ENCODE results near the gene MTX1.
"Not testable (repeated sequence)": the region's sequence is repeated elsewhere in the genome, so short reads cannot be mapped to it uniquely, and the experiment has no call there.

MTX1 gene

DNA sequence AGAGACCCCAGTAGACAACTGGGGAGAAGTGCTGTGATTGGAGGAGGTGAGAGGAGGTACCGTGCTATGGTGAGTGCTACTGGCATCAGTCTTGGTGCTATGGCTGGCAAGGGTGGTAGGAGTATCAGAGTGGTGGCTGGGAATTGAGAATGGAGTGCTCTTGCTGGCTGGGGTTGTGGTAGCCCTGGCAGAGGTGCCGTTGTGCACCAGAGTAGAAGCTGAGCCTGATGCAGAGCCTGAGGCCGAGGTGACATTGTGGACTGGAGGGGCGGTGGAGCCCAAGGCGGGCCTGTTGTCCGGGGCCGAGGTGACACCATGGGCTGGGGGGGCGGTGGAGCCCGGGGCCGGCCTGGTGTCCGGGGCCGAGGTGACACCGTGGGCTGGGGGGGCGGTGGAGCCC lies 20.2 kb upstream of the MTX1 start:
- no peak for DNase-seq (ENCODE audit: extremely low spot score)
- CTCF ChIA-PET, result interaction anchor here (0.7 kb wide), 1 partner anchor 13 kb away, joined by 4 read pairs; no protein-coding TSS in a partner anchor
- POLR2A ChIA-PET, result no interaction called here
- TF ChIP-seq, protein P1, sequence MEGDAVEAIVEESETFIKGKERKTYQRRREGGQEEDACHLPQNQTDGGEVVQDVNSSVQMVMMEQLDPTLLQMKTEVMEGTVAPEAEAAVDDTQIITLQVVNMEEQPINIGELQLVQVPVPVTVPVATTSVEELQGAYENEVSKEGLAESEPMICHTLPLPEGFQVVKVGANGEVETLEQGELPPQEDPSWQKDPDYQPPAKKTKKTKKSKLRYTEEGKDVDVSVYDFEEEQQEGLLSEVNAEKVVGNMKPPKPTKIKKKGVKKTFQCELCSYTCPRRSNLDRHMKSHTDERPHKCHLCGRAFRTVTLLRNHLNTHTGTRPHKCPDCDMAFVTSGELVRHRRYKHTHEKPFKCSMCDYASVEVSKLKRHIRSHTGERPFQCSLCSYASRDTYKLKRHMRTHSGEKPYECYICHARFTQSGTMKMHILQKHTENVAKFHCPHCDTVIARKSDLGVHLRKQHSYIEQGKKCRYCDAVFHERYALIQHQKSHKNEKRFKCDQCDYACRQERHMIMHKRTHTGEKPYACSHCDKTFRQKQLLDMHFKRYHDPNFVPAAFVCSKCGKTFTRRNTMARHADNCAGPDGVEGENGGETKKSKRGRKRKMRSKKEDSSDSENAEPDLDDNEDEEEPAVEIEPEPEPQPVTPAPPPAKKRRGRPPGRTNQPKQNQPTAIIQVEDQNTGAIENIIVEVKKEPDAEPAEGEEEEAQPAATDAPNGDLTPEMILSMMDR (IDR thresholded peaks at IDR 0.05; ENCODE audit: control extremely low read depth, extremely low read depth, low read depth, missing control alignments), result no peak

DNA sequence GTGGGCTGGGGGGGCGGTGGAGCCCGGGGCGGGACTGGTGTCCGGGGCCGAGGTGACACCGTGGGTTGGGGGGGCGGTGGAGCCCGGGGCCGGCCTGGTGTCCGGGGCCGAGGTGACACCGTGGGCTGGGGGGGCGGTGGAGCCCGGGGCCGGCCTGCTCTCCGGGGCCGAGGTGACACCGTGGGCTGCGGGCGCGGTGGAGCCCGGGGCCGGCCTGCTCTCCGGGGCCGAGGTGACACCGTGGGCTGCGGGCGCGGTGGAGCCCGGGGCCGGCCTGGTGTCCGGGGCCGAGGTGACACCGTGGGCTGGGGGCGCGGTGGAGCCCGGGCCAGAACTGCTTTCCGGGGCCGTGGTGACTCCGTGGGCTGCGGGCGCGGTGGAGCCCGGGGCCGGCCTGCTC lies 18.6 kb upstream of the MTX1 start:
- DNase-seq (ENCODE audit: extremely low spot score); POLR2A ChIA-PET; CTCF ChIA-PET: not testable (repeated sequence)

DNA sequence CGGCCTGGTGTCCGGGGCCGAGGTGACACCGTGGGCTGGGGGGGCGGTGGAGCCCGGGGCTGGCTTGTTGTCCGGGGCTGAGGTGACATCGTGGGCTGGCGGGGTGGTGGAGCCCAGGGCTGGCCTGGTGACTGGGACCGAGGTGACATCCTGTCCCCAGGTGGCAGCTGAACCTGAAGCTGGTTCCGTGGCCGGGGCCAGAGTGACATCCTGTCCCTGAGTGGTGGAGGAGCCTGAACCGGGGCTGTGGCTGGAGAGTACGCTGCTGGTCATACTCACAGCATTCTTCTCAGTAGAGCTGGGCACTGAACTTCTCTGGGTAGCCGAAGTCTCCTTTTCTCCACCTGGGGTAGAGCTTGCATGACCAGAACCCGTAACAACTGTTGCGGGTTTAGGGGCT lies 16.6 kb upstream of the MTX1 start:
- TF ChIP-seq, protein P1 (IDR thresholded peaks at IDR 0.05; ENCODE audit: control extremely low read depth, extremely low read depth, low read depth, missing control alignments), result no peak
- CTCF ChIA-PET, result interaction anchor here (1.2 to 3.8 kb wide), 4 partner anchors 14 to 107 kb away, joined by 3 to 167 read pairs (median 56); partner anchors contain the start of genes KRTCAP2, MTX1, THBS3 and TRIM46
- DNase-seq (ENCODE audit: extremely low spot score), result no peak
- POLR2A ChIA-PET, result no interaction called here

- ChIA-PET POLR2A (interaction anchor here (0.6 to 1.1 kb wide), 2 partner anchors 14 to 116 kb away, joined by 3 read pairs; partner anchors contain the start of gene FDPS), CTCF (interaction anchor here (0.8 to 3.8 kb wide), 19 partner anchors 8 to 130 kb away, joined by 3 to 167 read pairs (median 6); partner anchors contain the start of genes KRTCAP2, MTX1, THBS3 and TRIM46)
- no peak for DNase-seq (ENCODE audit: extremely low spot score)
- TF ChIP-seq, protein P1 (IDR thresholded peaks at IDR 0.05; ENCODE audit: control extremely low read depth, extremely low read depth, low read depth, missing control alignments), result no peak
Measured at GRCh38 chr1:155192346-155193274, 15.9 kb upstream of the MTX1 start.

DNA sequence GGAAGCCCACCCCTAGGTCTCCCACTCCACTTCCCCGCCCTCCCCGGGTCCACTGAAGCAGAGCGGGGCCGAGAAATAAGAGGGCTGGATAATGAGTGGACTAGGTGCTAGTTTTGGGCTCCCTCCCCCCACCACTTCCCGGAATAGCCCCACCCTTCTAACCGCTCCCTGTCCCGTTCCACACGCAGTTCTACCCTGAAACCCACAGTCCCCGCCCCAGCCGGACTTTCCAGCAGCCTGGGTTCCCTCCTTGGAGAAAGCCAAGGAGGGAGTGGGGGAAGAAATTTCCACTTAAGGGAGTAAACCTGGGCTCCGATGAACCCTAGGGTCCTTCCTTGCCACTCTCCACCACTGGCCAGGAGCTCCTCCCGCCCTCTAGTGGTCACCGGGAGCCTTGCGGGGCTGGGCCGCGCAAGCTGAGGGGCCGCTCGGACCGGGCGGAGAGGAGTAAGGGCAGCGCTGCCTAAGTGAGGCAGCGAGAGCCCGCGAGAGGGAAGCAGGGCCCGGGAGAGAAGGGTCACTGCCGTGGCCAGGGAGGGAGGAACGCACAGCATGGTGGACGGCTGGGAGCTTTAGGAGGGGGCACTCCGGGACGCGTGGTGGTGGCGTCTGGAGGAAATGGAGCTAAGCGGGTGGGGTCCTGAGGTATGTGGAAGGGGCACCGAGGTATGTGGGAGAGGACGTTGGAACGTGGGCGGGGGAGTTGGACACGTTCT lies 15.1 kb upstream of the MTX1 start:
- CTCF ChIA-PET, result interaction anchor here (0.7 to 3.8 kb wide), 24 partner anchors 9 to 488 kb away, joined by 3 to 167 read pairs (median 4); partner anchors contain the start of genes KRTCAP2, MTX1, THBS3 and TRIM46
- POLR2A ChIA-PET, result interaction anchor here (0.6 to 1.4 kb wide), 4 partner anchors 14 to 115 kb away, joined by 3 to 5 read pairs (median 3); partner anchors contain the start of gene FDPS
- peak; percentile 89 for DNase-seq (ENCODE audit: extremely low spot score)
- TF ChIP-seq, protein P1 (IDR thresholded peaks at IDR 0.05; ENCODE audit: control extremely low read depth, extremely low read depth, low read depth, missing control alignments), result peak; percentile 99

GRCh38 chr1:155193991-155194240 lies 14.6 kb upstream of the MTX1 start:
- not testable (repeated sequence) for DNase-seq (ENCODE audit: extremely low spot score)
- CTCF ChIA-PET, result interaction anchor here (0.7 to 3.8 kb wide), 23 partner anchors 9 to 487 kb away, joined by 3 to 167 read pairs (median 4); partner anchors contain the start of genes KRTCAP2, MTX1, THBS3 and TRIM46
- POLR2A ChIA-PET, result interaction anchor here (0.8 to 1.4 kb wide), 3 partner anchors 13 to 51 kb away, joined by 3 to 5 read pairs (median 3); no protein-coding TSS in a partner anchor
